Measurements from ENCODE around the gene PARVB.

The PARVB gene

DNA sequence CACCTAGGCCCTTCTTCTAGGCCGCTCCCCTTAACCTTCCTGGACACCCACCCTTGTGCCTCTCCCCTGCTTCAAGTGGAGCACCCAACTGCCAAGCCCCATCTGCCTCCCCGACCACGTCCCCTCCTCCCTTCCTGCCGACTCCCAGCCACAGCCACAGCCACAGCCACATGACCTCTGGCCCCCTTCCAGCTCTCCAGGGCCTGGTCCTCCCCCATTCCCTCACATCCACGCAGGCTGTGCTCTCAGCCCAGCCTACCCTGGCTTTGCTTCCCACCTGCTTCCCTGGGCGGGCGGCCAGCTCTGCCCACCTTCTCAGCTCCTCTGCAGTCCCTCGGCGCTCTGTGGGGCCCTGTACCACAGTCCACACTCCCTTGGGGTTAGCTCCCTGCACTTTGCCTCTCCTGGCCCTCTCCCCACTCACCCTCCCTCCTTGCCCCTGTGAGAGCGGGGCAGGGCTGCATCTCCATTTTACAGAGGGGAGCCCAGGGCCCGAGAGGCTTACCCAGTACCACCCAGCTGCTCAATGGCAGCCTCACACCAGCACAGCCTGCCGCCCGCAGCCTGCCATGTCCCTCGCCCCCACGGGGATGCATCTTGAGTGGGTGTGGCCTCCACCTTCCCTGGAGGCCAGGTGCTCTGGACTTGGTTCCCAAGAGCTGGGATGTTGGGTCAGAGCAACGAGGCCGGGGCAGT lies 176.9 kb downstream of the PARVB start:
- no peak for DNase-seq (ENCODE audit: low spot score)

DNA sequence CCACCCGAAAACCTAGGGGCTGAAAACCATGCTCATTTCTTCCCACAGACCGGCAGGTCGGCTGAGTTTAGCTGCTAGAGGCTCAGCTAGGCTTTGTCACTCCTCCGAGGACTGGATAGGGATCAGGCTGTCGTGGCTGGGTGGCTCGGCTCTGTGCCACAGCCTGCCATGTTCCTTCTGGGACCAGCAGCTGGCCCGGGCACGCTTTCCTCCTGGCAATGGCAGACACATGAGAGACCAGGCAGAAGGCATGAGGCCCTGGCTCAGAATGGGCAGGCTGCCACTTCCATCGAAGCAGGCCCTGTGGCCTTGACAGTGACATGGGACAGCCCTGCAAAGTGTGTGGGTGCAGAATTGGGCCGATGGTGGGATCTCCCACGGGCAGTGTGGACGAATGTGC lies 177.6 kb downstream of the PARVB start:
- DNase-seq (ENCODE audit: low spot score) = no peak

DNA sequence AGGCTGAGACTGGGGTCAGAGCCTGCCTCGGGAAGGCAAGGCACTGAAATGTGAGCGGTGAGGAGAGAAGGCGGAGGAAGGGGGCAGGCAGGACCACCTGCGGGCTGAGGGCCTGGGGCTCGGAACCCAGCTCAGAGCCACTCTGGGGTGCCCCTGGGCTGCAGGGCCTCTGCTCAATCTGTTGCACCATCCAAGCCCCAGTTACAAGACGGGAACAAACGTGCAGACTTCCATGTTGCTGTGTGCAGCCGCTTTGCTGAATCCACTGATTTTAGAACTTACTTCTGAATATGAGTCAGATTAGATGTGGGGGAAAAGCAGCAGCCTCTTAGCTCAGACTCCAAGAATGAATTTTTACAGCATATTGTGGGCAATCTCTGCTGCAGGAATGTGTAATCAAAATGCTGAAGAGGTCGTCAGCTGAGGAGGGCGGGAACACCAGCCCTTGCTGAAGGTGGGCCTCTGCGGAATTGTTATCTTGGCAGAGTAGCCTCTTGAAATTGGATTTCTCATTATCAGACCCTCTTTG lies 178.2 kb downstream of the PARVB start:
- DNase-seq (ENCODE audit: low spot score) = no peak

GRCh38 chr22:44203203-44203602 lies 179.1 kb downstream of the PARVB start:
- no peak for DNase-seq (ENCODE audit: low spot score)

GRCh38 chr22:44204739-44205515 lies 180.8 kb downstream of the PARVB start:
- DNase-seq (ENCODE audit: low spot score) = no peak

GRCh38 chr22:44205516-44206329 lies 181.6 kb downstream of the PARVB start:
- no peak for DNase-seq (ENCODE audit: low spot score)

DNA sequence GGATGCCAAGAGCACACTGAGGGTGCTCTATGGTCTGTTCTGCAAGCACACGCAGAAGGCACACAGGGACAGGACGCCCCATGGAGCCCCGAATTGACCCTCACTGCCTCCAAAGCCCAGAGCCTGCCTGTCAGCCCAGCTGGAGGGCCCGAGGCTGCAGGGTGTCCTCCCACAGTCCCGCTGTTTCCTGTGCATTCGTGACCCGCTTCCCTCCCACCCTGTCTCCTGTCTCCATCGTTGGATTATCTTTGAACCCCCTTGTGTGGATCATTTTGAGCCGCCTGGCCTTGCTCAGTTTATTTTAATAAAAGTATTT lies 182.2 kb downstream of the PARVB start:
- DNase-seq (ENCODE audit: low spot score) = no peak

GRCh38 chr22:44206696-44207095 lies 182.6 kb downstream of the PARVB start:
- DNase-seq (ENCODE audit: low spot score) = no peak

GRCh38 chr22:44207173-44207980 lies 183.3 kb downstream of the PARVB start:
- DNase-seq (ENCODE audit: low spot score) = no peak

DNA sequence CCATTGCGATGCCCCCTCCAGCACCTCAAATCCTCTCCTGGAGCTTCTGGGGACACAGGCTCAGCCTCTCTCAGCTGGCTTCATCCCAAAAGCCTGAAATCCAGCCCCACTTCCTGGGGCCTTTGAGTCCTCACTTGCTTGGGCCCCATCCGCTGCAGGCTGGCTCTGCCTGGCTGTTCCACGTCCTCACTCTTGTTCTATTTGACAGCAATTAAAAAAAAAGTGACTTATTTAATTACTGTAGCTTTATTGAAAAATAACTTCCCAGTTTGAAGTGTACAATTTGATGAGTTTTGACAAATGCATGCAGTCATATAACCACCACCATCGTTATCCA lies 183.8 kb downstream of the PARVB start:
- DNase-seq (ENCODE audit: low spot score) = no peak

GRCh38 chr22:44209343-44209742 lies 185.2 kb downstream of the PARVB start:
- DNase-seq (ENCODE audit: low spot score) = no peak

DNA sequence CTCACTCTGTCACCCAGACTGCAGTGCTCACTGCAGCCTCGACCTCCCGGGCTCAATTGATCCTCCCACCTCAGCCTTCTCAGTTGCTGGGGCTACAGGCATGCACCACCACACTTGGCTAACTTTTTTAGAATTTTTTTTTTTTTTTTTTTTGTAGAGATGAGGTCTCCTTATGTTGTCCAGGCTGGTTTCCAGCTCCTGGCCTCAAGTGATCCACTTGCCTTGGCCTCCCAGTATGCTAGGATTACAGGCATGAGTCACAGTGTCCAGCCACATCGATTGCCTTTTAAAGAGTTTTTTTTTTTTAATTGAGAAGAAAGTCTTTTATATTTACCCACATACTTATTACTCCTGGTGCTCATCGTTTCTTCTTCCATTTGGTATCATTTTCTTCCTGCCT lies 186.6 kb downstream of the PARVB start:
- no peak for DNase-seq (ENCODE audit: low spot score)

GRCh38 chr22:44211256-44211945 lies 187.3 kb downstream of the PARVB start:
- DNase-seq (ENCODE audit: low spot score) = no peak

- DNase-seq (ENCODE audit: low spot score) = no peak
These were observed 188.1 kb downstream of the PARVB start for GRCh38 chr22:44211946-44212930.

- no peak for DNase-seq (ENCODE audit: low spot score)
These were observed 188.8 kb downstream of the PARVB start for GRCh38 chr22:44212936-44213335.

DNA sequence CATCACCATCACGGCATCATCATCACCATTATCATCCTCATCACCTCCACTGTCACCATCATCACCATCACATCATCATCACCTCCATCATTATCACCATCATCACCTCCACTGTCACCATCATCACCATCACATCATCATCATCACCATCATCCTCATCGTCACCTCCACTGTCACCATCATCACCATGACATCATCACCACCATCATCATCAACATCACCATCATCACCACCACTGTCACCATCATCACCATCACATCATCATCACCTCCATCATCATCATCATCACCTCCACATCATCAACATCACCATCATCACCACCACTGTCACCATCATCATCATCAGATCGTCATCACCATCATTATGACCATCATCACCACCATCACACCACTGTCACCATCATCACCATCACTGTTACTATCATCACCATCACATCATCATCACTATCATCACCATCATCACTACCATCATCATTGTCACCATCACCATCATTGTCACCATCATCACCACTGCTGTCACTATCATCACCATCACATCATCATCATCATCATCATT lies 189.5 kb downstream of the PARVB start:
- no peak for DNase-seq (ENCODE audit: low spot score)

- no peak for DNase-seq (ENCODE audit: low spot score)
These were observed 190.1 kb downstream of the PARVB start for GRCh38 chr22:44214187-44214586.

- no peak for DNase-seq (ENCODE audit: low spot score)
These were observed 190.7 kb downstream of the PARVB start for GRCh38 chr22:44214764-44215163.

DNA sequence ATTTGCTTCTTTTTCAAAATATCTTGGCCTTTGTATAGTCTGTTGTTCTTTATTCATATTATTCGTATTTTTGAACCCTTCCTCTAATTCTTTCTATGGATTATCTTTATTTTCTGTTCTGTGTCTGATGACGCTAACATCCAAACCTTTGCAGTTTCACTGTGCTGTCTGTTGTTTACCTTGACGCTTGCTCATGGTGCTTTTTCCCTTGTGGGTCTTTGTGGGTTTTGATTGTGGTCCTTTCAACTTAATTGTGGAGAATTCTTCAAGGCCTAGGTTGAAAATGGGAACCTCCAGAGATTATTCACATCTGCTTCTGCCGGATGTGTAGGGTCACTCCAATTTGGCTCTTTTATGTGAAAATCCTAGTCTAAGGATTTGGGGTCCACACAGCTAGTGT lies 191.2 kb downstream of the PARVB start:
- no peak for DNase-seq (ENCODE audit: low spot score)

DNA sequence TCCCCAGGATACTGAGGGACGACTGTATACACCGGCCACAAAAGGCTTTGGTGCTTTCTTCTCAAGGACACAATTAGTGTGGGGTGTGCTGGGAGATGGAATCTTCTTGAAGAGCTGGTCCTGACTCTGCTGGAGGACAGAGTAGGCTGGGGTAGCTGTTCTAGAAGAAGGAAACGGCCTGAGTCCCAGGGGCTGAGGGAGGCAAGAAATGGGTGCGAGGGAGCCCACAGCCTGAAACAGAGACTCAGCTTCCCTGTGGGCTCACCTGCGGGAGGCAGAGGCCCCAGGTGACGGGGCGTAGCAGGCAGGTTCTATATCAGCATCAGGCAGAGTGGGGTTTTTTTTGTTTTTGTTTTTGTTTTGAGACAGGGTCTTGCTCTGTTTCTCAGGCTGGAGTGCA lies 193.2 kb downstream of the PARVB start:
- no peak for DNase-seq (ENCODE audit: low spot score)

Measured in CD4-positive, alpha-beta T cell treated with Interleukin-15 for 4 hours (primary cell).